ENCODE results near the gene DIRAS2.
"Not testable (repeated sequence)": the region's sequence is repeated elsewhere in the genome, so short reads cannot be mapped to it uniquely, and the experiment has no call there.

DIRAS2 gene

GRCh38 chr9:90642570-90643539 is at the start of gene DIRAS2:
Gene DIRAS2 (minus strand): TSS chr9:90642824. CDS start chr9:90613827, 28,997 bp downstream.
- in situ Hi-C loops (cut with MboI; ENCODE audit: low sequenced_read_pairs), result no loop called here

- in situ Hi-C loops (cut with MboI; ENCODE audit: low sequenced_read_pairs), result no loop called here
Measured at GRCh38 chr9:90684736-90685135, 42.1 kb upstream of the DIRAS2 start.

GRCh38 chr9:90684106-90684505 is 41.5 kb upstream of the DIRAS2 start:
- in situ Hi-C loops (cut with MboI; ENCODE audit: low sequenced_read_pairs), result no loop called here

- in situ Hi-C loops (cut with MboI; ENCODE audit: low sequenced_read_pairs), result no loop called here
Measured at GRCh38 chr9:90680534-90680933, 37.9 kb upstream of the DIRAS2 start.

GRCh38 chr9:90665072-90665471 is 22.4 kb upstream of the DIRAS2 start:
- in situ Hi-C loops (cut with MboI; ENCODE audit: low sequenced_read_pairs), result no loop called here

GRCh38 chr9:90659650-90660364 is 17.2 kb upstream of the DIRAS2 start:
- in situ Hi-C loops (cut with MboI; ENCODE audit: low sequenced_read_pairs), result no loop called here

- in situ Hi-C loops (cut with MboI; ENCODE audit: low sequenced_read_pairs), result no loop called here
Measured at GRCh38 chr9:90658783-90659182, 16.2 kb upstream of the DIRAS2 start.

GRCh38 chr9:90658181-90658580 is 15.6 kb upstream of the DIRAS2 start:
- in situ Hi-C loops (cut with MboI; ENCODE audit: low sequenced_read_pairs), result no loop called here

- in situ Hi-C loops (cut with MboI; ENCODE audit: low sequenced_read_pairs), result not testable (repeated sequence)
Measured at GRCh38 chr9:90656876-90657275, 14.3 kb upstream of the DIRAS2 start.

GRCh38 chr9:90651246-90651645 is 8.6 kb upstream of the DIRAS2 start:
- in situ Hi-C loops (cut with MboI; ENCODE audit: low sequenced_read_pairs), result no loop called here

- in situ Hi-C loops (cut with MboI; ENCODE audit: low sequenced_read_pairs), result no loop called here
Measured at GRCh38 chr9:90647843-90648242, 5.2 kb upstream of the DIRAS2 start.

- in situ Hi-C loops (cut with MboI; ENCODE audit: low sequenced_read_pairs), result no loop called here
Measured at GRCh38 chr9:90645721-90646120, 3.1 kb upstream of the DIRAS2 start.

- in situ Hi-C loops (cut with MboI; ENCODE audit: low sequenced_read_pairs), result no loop called here
Measured at GRCh38 chr9:90641884-90642487, 638 bp downstream of the DIRAS2 start.

GRCh38 chr9:90641086-90641485 is 1.5 kb downstream of the DIRAS2 start:
- in situ Hi-C loops (cut with MboI; ENCODE audit: low sequenced_read_pairs), result no loop called here

GRCh38 chr9:90640361-90640760 is 2.3 kb downstream of the DIRAS2 start:
- in situ Hi-C loops (cut with MboI; ENCODE audit: low sequenced_read_pairs), result no loop called here

GRCh38 chr9:90637626-90638025 is 5.0 kb downstream of the DIRAS2 start:
- in situ Hi-C loops (cut with MboI; ENCODE audit: low sequenced_read_pairs), result no loop called here

- in situ Hi-C loops (cut with MboI; ENCODE audit: low sequenced_read_pairs), result no loop called here
Measured at GRCh38 chr9:90632647-90633207, 9.9 kb downstream of the DIRAS2 start.

- in situ Hi-C loops (cut with MboI; ENCODE audit: low sequenced_read_pairs), result no loop called here
Measured at GRCh38 chr9:90631964-90632363, 10.7 kb downstream of the DIRAS2 start.

- in situ Hi-C loops (cut with MboI; ENCODE audit: low sequenced_read_pairs), result no loop called here
Measured at GRCh38 chr9:90629991-90630390, 12.6 kb downstream of the DIRAS2 start.

GRCh38 chr9:90629354-90629753 is 13.3 kb downstream of the DIRAS2 start:
- in situ Hi-C loops (cut with MboI; ENCODE audit: low sequenced_read_pairs), result no loop called here

GRCh38 chr9:90616806-90617205 is 25.8 kb downstream of the DIRAS2 start:
- in situ Hi-C loops (cut with MboI; ENCODE audit: low sequenced_read_pairs), result no loop called here
